Esophagus muscularis mucosa (tissue), 4 donors: Measurements from ENCODE around the gene LHPP.

Source experiments
- EP300 ChIP-seq: sonication (generic); formaldehyde crosslinking; IDR thresholded peaks from one replicate; pipeline ENCODE4 v1.6.1; 2017; ENCODE audit warnings: antibody characterized with exemption
- POLR2A ChIP-seq: fragments of 450-650 bp; IDR thresholded peaks from one replicate; pipeline ENCODE4 v1.6.1; 2017; ENCODE audit warnings: antibody characterized with exemption, moderate library complexity, mild to moderate bottlenecking, low read depth
- TF ChIP-seq, protein P1 (sequence below), 3 experiments: fragments of 200-600 bp in 2 of 3; fragments of 450-650 bp in 1 of 3; sonication (generic) in 2 of 3; IDR thresholded peaks; one replicate each; pipeline ENCODE4 v1.5.1; 2017 to 2019; ENCODE audit warnings: antibody characterized with exemption in 3 of 3, mild to moderate bottlenecking in 2 of 3, moderate library complexity in 1 of 3

- TF ChIP-seq POLR2A (no peak), EP300 (no peak)
- TF ChIP-seq, protein P1, sequence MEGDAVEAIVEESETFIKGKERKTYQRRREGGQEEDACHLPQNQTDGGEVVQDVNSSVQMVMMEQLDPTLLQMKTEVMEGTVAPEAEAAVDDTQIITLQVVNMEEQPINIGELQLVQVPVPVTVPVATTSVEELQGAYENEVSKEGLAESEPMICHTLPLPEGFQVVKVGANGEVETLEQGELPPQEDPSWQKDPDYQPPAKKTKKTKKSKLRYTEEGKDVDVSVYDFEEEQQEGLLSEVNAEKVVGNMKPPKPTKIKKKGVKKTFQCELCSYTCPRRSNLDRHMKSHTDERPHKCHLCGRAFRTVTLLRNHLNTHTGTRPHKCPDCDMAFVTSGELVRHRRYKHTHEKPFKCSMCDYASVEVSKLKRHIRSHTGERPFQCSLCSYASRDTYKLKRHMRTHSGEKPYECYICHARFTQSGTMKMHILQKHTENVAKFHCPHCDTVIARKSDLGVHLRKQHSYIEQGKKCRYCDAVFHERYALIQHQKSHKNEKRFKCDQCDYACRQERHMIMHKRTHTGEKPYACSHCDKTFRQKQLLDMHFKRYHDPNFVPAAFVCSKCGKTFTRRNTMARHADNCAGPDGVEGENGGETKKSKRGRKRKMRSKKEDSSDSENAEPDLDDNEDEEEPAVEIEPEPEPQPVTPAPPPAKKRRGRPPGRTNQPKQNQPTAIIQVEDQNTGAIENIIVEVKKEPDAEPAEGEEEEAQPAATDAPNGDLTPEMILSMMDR (IDR thresholded peaks at IDR 0.05) = no peak
Measured at GRCh38 chr10:124550293-124551034, 88.8 kb downstream of the LHPP start.
